COR-L47 (cell line): ENCODE measurements around the gene BFSP2.
"Not testable (repeated sequence)": the region's sequence is repeated elsewhere in the genome, so short reads cannot be mapped to it uniquely, and the experiment has no call there.

Experiments
- DNase-seq: peaks from one replicate; lab custom pipeline; 2025; lab: John Stamatoyannopoulos, UW

Gene BFSP2

DNA sequence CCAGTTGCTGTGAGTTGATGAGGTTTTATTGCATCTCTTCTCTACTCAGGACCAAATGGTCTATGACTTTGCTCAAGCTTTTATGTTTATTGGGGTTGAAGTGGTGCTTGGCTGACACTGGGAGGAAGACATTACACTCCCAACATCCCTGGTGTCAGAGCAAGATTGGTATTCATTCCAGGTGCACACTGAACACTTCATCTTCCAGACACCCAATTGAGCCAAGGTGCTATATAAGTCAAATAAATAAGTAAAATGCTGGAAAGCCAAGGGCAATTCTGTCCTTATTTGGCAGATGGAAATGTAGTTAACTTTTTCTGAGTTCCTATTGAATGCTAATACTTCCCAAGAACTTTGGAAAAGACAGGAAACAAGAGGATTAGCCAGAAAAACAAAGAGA lies 120.4 kb downstream of the BFSP2 start:
- no peak for DNase-seq

DNA sequence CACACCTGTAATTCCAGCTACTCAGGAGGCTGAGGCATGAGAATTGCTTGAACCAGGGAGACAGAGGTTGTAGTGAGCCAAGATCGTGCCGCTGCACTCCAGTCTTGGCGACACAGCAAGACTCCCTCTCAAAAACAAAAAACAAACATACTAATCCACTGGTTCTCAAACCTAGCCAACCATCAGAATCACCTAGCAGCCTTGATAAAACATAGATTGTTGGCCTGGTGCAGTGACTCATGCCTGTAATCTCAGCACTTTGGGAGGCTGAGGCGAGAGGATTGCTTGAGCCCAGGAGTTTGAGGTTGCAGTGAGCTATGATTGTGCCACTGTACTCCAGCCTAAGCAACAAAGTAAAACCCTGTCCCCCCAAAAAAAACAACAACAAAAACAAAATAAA lies 121.1 kb downstream of the BFSP2 start:
- not testable (repeated sequence) for DNase-seq

DNA sequence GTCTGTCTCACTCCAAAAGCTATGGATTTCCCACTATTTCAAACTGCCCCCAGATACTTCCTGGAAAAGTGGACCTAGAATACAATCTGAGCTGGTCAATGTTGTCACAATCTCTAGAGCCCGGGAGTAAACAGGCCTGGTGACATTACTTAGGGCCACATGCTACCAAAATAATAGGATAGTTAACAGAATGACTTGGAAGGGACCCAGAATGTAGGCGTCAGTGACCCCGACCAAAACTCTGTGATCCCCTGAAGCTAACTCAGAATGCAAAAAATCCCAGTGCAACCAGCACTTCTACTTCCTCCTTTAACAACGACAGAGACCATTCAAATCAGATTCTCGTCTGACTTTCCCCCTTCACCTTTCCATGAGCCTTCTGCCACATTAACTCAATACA lies 122.1 kb downstream of the BFSP2 start:
- no peak for DNase-seq

GRCh38 chr3:133523758-133524157 lies 123.9 kb downstream of the BFSP2 start:
- DNase-seq, result not testable (repeated sequence)
